ENCODE data around the gene ZFX.

The ZFX gene

GRCh38 chrX:24253469-24253868 lies 103.9 kb downstream of the ZFX start:
- no peak for TF ChIP-seq CTCF (conservative IDR thresholded peaks at IDR 0.05; ENCODE audit: low read depth, low read length)
- Histone ChIP-seq H3K9ac (no peak overlapping the region), H3K27ac (no peak overlapping the region), H4K20me1 (ENCODE audit: insufficient read depth) (no peaks in the 10 kb centered on the region), H3K79me2 (ENCODE audit: insufficient read depth, low read depth) (no peaks in the 10 kb centered on the region), H3K4me3 (IDR thresholded peaks at IDR 0.05; ENCODE audit: insufficient read depth, low read depth, low read length) (no peak overlapping the region), H3K4me2 (no peak overlapping the region), H3K27me3 (ENCODE audit: insufficient read depth, low read depth) (no peaks in the 10 kb centered on the region), H3K36me3 (ENCODE audit: insufficient read depth) (no peaks in the 10 kb centered on the region), H3K4me1 (ENCODE audit: low read depth, poor library complexity, severe bottlenecking) (no peaks in the 10 kb centered on the region), H2AFZ (ENCODE audit: low read depth) (no peak overlapping the region)

- no peaks in the 10 kb centered on the region for H3K4me1 ChIP-seq (ENCODE audit: low read depth, poor library complexity, severe bottlenecking)
- no peaks in the 10 kb centered on the region for H3K36me3 ChIP-seq (ENCODE audit: insufficient read depth)
- H2AFZ ChIP-seq (ENCODE audit: low read depth) = no peak overlapping the region
- no peaks in the 10 kb centered on the region for H3K79me2 ChIP-seq (ENCODE audit: insufficient read depth, low read depth)
- H3K4me3 ChIP-seq (IDR thresholded peaks at IDR 0.05; ENCODE audit: insufficient read depth, low read depth, low read length) = no peak overlapping the region
- no peak overlapping the region for H3K9ac ChIP-seq
- H3K27ac ChIP-seq = no peak overlapping the region
- H3K27me3 ChIP-seq (ENCODE audit: insufficient read depth, low read depth) = no peaks in the 10 kb centered on the region
- no peak overlapping the region for H3K4me2 ChIP-seq
- H4K20me1 ChIP-seq (ENCODE audit: insufficient read depth) = no peaks in the 10 kb centered on the region
- TF ChIP-seq CTCF (conservative IDR thresholded peaks at IDR 0.05; ENCODE audit: low read depth, low read length) = no peak
Observed at GRCh38 chrX:24257011-24257410, 107.5 kb downstream of the ZFX start.

GRCh38 chrX:24259544-24260240 lies 110.2 kb downstream of the ZFX start:
- Histone ChIP-seq H3K4me2 (no peak overlapping the region), H3K27ac (no peak overlapping the region), H3K27me3 (ENCODE audit: insufficient read depth, low read depth) (no peaks in the 10 kb centered on the region), H2AFZ (ENCODE audit: low read depth) (no peak overlapping the region), H3K4me1 (ENCODE audit: low read depth, poor library complexity, severe bottlenecking) (no peaks in the 10 kb centered on the region), H3K9ac (no peak overlapping the region), H4K20me1 (ENCODE audit: insufficient read depth) (no peaks in the 10 kb centered on the region), H3K4me3 (IDR thresholded peaks at IDR 0.05; ENCODE audit: insufficient read depth, low read depth, low read length) (no peak overlapping the region), H3K79me2 (ENCODE audit: insufficient read depth, low read depth) (no peaks in the 10 kb centered on the region), H3K36me3 (ENCODE audit: insufficient read depth) (no peaks in the 10 kb centered on the region)
- TF ChIP-seq CTCF (conservative IDR thresholded peaks at IDR 0.05; ENCODE audit: low read depth, low read length) = 0 out of 2 replicates have a peak, but pooled peaks have one; percentile 35

- no peak overlapping the region for H3K9ac ChIP-seq
- no peaks in the 10 kb centered on the region for H3K27me3 ChIP-seq (ENCODE audit: insufficient read depth, low read depth)
- H4K20me1 ChIP-seq (ENCODE audit: insufficient read depth) = no peaks in the 10 kb centered on the region
- H3K79me2 ChIP-seq (ENCODE audit: insufficient read depth, low read depth) = no peaks in the 10 kb centered on the region
- no peaks in the 10 kb centered on the region for H3K36me3 ChIP-seq (ENCODE audit: insufficient read depth)
- H3K27ac ChIP-seq = no peak overlapping the region
- H3K4me3 ChIP-seq (IDR thresholded peaks at IDR 0.05; ENCODE audit: insufficient read depth, low read depth, low read length) = no peak overlapping the region
- H3K4me1 ChIP-seq (ENCODE audit: low read depth, poor library complexity, severe bottlenecking) = no peaks in the 10 kb centered on the region
- H3K4me2 ChIP-seq = no peak overlapping the region
- TF ChIP-seq CTCF (conservative IDR thresholded peaks at IDR 0.05; ENCODE audit: low read depth, low read length) = no peak
- no peak overlapping the region for H2AFZ ChIP-seq (ENCODE audit: low read depth)
Observed at GRCh38 chrX:24260842-24261550, 111.5 kb downstream of the ZFX start.
